Stimulated activated CD8-positive, alpha-beta memory T cell treated with anti-CD3 and anti-CD28 coated beads, Interleukin-4, amount 100 ng/mL, for 48 hours (primary cell): Measurements from ENCODE around the gene EFCAB8.
"Not testable (repeated sequence)": the region's sequence is repeated elsewhere in the genome, so short reads cannot be mapped to it uniquely, and the experiment has no call there.

Experiments
- DNase-seq: peaks from one replicate; pipeline ENCODE4 v3.0.0-alpha.2; 2020

Gene EFCAB8

GRCh38 chr20:32914031-32914430 is 55.3 kb downstream of the EFCAB8 start:
- DNase-seq = peak; percentile 8

- DNase-seq = no peak
Observed at GRCh38 chr20:32917191-32917950, 58.6 kb downstream of the EFCAB8 start.

GRCh38 chr20:32918296-32918695 is 59.6 kb downstream of the EFCAB8 start:
- DNase-seq = no peak

- DNase-seq = no peak
Observed at GRCh38 chr20:32918751-32919150, 60.0 kb downstream of the EFCAB8 start.

- no peak for DNase-seq
Observed at GRCh38 chr20:32920066-32920465, 61.3 kb downstream of the EFCAB8 start.

GRCh38 chr20:32920530-32921298 is 62.0 kb downstream of the EFCAB8 start:
- no peak for DNase-seq

- DNase-seq = no peak
Observed at GRCh38 chr20:32922466-32922865, 63.7 kb downstream of the EFCAB8 start.

- DNase-seq = no peak
Observed at GRCh38 chr20:32924781-32925180, 66.1 kb downstream of the EFCAB8 start.

GRCh38 chr20:32925481-32926196 is 66.9 kb downstream of the EFCAB8 start:
- no peak for DNase-seq

- DNase-seq = no peak
Observed at GRCh38 chr20:32929162-32929561, 70.4 kb downstream of the EFCAB8 start.

GRCh38 chr20:32930181-32930580 is 71.5 kb downstream of the EFCAB8 start:
- DNase-seq = no peak

GRCh38 chr20:32930701-32931100 is 72.0 kb downstream of the EFCAB8 start:
- no peak for DNase-seq

- DNase-seq = no peak
Observed at GRCh38 chr20:32934580-32934979, 75.9 kb downstream of the EFCAB8 start.

GRCh38 chr20:32941155-32941885 is 82.6 kb downstream of the EFCAB8 start:
- DNase-seq = no peak

- DNase-seq = no peak
Observed at GRCh38 chr20:32943490-32944052, 84.8 kb downstream of the EFCAB8 start.

GRCh38 chr20:32945710-32946221 is 87.0 kb downstream of the EFCAB8 start:
- peak; percentile 31 for DNase-seq

- no peak for DNase-seq
Observed at GRCh38 chr20:32946629-32947028, 87.9 kb downstream of the EFCAB8 start.

GRCh38 chr20:32950539-32950938 is 91.8 kb downstream of the EFCAB8 start:
- DNase-seq = not testable (repeated sequence)

GRCh38 chr20:32957459-32957858 is 98.7 kb downstream of the EFCAB8 start:
- no peak for DNase-seq

GRCh38 chr20:32958574-32958973 is 99.9 kb downstream of the EFCAB8 start:
- DNase-seq = no peak

- no peak for DNase-seq
Observed at GRCh38 chr20:32959351-32960221, 100.9 kb downstream of the EFCAB8 start.

GRCh38 chr20:32960222-32960518 is 101.4 kb downstream of the EFCAB8 start:
- no peak for DNase-seq
